HEK293 (cell line): Measurements from ENCODE around the gene MAP6.

Experiments
- BCL11A ChIP-seq: fragments of 450-650 bp; formaldehyde crosslinking; IDR thresholded peaks from 2 replicates; pipeline ENCODE4 v1.5.1; 2016; ENCODE audit warnings: low read depth, missing biosample characterization, missing genetic modification characterization
- CTCF ChIP-seq: fragments of 450-650 bp; formaldehyde crosslinking; IDR thresholded peaks from 2 replicates; pipeline ENCODE4 v1.5.1; 2016; ENCODE audit warnings: missing biosample characterization, missing genetic modification characterization
- REPIN1 ChIP-seq: fragments of 450-650 bp; formaldehyde crosslinking; IDR thresholded peaks from 2 replicates; pipeline ENCODE4 v1.5.1; 2017; ENCODE audit warnings: missing biosample characterization, missing genetic modification characterization, low read depth
- REST ChIP-seq: fragments of 450-650 bp; formaldehyde crosslinking; IDR thresholded peaks from 2 replicates; pipeline ENCODE4 v1.5.1; 2016; ENCODE audit warnings: missing biosample characterization, missing genetic modification characterization
- SP2 ChIP-seq: fragments of 450-650 bp; formaldehyde crosslinking; IDR thresholded peaks from 2 replicates; pipeline ENCODE4 v1.5.1; 2016; ENCODE audit warnings: missing biosample characterization, missing genetic modification characterization
- ZFP37 ChIP-seq: fragments of 450-650 bp; formaldehyde crosslinking; IDR thresholded peaks from 2 replicates; pipeline ENCODE4 v1.5.1; 2016; ENCODE audit warnings: missing biosample characterization, missing genetic modification characterization
- ZNF19 ChIP-seq: fragments of 450-650 bp; formaldehyde crosslinking; IDR thresholded peaks from 2 replicates; pipeline ENCODE4; 2016; ENCODE audit warnings: missing biosample characterization, missing genetic modification characterization, low read depth
- ZNF26 ChIP-seq: fragments of 450-650 bp; formaldehyde crosslinking; IDR thresholded peaks from 2 replicates; pipeline ENCODE4 v1.5.1; 2016; ENCODE audit warnings: missing biosample characterization, missing genetic modification characterization
- ZNF311 ChIP-seq: fragments of 450-650 bp; formaldehyde crosslinking; IDR thresholded peaks from 2 replicates; pipeline ENCODE4 v1.5.1; 2017; ENCODE audit warnings: missing biosample characterization, missing genetic modification characterization, borderline replicate concordance
- ZNF366 ChIP-seq: fragments of 450-650 bp; formaldehyde crosslinking; conservative IDR thresholded peaks from 2 replicates; pipeline ENCODE4 v1.5.1; 2016; ENCODE audit warnings: missing biosample characterization, missing genetic modification characterization
- ZNF639 ChIP-seq: fragments of 450-650 bp; formaldehyde crosslinking; IDR thresholded peaks from 2 replicates; pipeline ENCODE4 v1.5.1; 2016; ENCODE audit warnings: missing biosample characterization, missing genetic modification characterization
- ZSCAN30 ChIP-seq: fragments of 450-650 bp; IDR thresholded peaks from 2 replicates; pipeline ENCODE4 v1.5.1; 2018; ENCODE audit warnings: missing biosample characterization, mild to moderate bottlenecking, missing genetic modification characterization, moderate library complexity
- ZSCAN4 ChIP-seq: fragments of 450-650 bp; formaldehyde crosslinking; IDR thresholded peaks from 2 replicates; pipeline ENCODE4 v1.5.1; 2017; ENCODE audit warnings: missing biosample characterization, missing genetic modification characterization

GRCh38 chr11:75691804-75692203 is 23.0 kb upstream of the MAP6 start:
- no peak for TF ChIP-seq ZSCAN4 (tag by site-specific recombination)
- no peak for TF ChIP-seq ZSCAN30 (tag by site-specific recombination)
- no peak for TF ChIP-seq ZNF26 (tag by site-specific recombination)
- no peak for TF ChIP-seq SP2 (tag by site-specific recombination)
- TF ChIP-seq CTCF (tag by site-specific recombination) = no peak
- no peak for TF ChIP-seq REPIN1 (tag by site-specific recombination)
- TF ChIP-seq ZNF366 = no peak
- TF ChIP-seq ZNF311 (tag by site-specific recombination) = no peak
- no peak for TF ChIP-seq BCL11A (tag by site-specific recombination)
- TF ChIP-seq ZNF639 (tag by site-specific recombination) = no peak
- TF ChIP-seq ZNF19 (tag by site-specific recombination) = no peak
- TF ChIP-seq ZFP37 (tag by site-specific recombination) = no peak
- no peak for TF ChIP-seq REST (tag by site-specific recombination)
